HEK293 (cell line): ENCODE data around the gene FSTL5.

ENCODE experiments used
- CTCF ChIA-PET: fragments of 350-600 bp; formaldehyde crosslinking; extraction: SDS; loops from one replicate; lab custom pipeline; 2021; ENCODE audit warnings: antibody characterized with exemption; lab: Yijun Ruan, JAX
- POLR2A ChIA-PET: fragments of 300-600 bp; formaldehyde crosslinking; extraction: SDS; loops from one replicate; lab custom pipeline; 2020; ENCODE audit warnings: antibody characterized with exemption, inconsistent platforms; lab: Yijun Ruan, JAX
- H3K27ac ChIP-seq: fragments of 200-500 bp; sonication (Bioruptor generic); 2 replicates; pipeline ENCODE4 v1.5.1; 2014; ENCODE audit warnings: low read depth, low read length, control low read depth, inconsistent platforms; ENCODE audit errors: extremely low read depth
- H3K36me3 ChIP-seq, 2 experiments: fragments of 200-500 bp in 1 of 2; sonication (Bioruptor generic) in 1 of 2; 1 replicate in 1 of 2; 2 replicates in 1 of 2; pipeline ENCODE4 v1.5.1; 2014 to 2017; ENCODE audit warnings: inconsistent platforms in 2 of 2, low read length in 2 of 2; ENCODE audit not compliant: control insufficient read depth in 2 of 2, insufficient read depth in 1 of 2
- H3K4me1 ChIP-seq: fragments of 200-500 bp; sonication (Bioruptor generic); 2 replicates; pipeline ENCODE4 v1.5.1; 2014; ENCODE audit warnings: mild to moderate bottlenecking, low read length, inconsistent platforms; ENCODE audit not compliant: control insufficient read depth, insufficient read depth
- H3K4me3 ChIP-seq: 2 replicates; pipeline ENCODE4 v1.5.1; 2011; ENCODE audit warnings: low read depth, mild to moderate bottlenecking, control low read depth, low read length, moderate library complexity
- H3K9me3 ChIP-seq: fragments of 200-500 bp; sonication (Bioruptor generic); 2 replicates; pipeline ENCODE4 v1.5.1; 2014; ENCODE audit warnings: low read depth, low read length, inconsistent platforms; ENCODE audit not compliant: control insufficient read depth, insufficient read depth
- EGR2 ChIP-seq: fragments of 450-650 bp; formaldehyde crosslinking; IDR thresholded peaks from 2 replicates; pipeline ENCODE4 v1.5.1; 2016; ENCODE audit warnings: low read depth, missing biosample characterization, missing genetic modification characterization
- HOXD13 ChIP-seq: sonication (generic); formaldehyde crosslinking; IDR thresholded peaks from 2 replicates; pipeline ENCODE4 v1.8.0; 2022; ENCODE audit warnings: missing genetic modification reagents, borderline replicate concordance
- OSR2 ChIP-seq: fragments of 450-650 bp; formaldehyde crosslinking; IDR thresholded peaks from 2 replicates; pipeline ENCODE4 v1.5.1; 2016; ENCODE audit warnings: missing biosample characterization, missing genetic modification characterization
- ZBTB21 ChIP-seq: fragments of 450-650 bp; formaldehyde crosslinking; IDR thresholded peaks from 2 replicates; pipeline ENCODE4 v1.5.1; 2017; ENCODE audit warnings: missing biosample characterization, missing genetic modification characterization
- ZNF146 ChIP-seq: fragments of 450-650 bp; formaldehyde crosslinking; IDR thresholded peaks from 2 replicates; pipeline ENCODE4 v1.5.1; 2016; ENCODE audit warnings: missing biosample characterization, missing genetic modification characterization
- ZNF174 ChIP-seq: fragments of 450-650 bp; formaldehyde crosslinking; IDR thresholded peaks from 2 replicates; pipeline ENCODE4 v1.5.0; 2017; ENCODE audit warnings: missing biosample characterization, mild to moderate bottlenecking, missing genetic modification characterization
- ZNF37A ChIP-seq: fragments of 450-650 bp; IDR thresholded peaks from 2 replicates; pipeline ENCODE4 v1.5.1; 2018; ENCODE audit warnings: missing biosample characterization, missing genetic modification characterization
- ZNF433 ChIP-seq: fragments of 450-650 bp; formaldehyde crosslinking; IDR thresholded peaks from 2 replicates; pipeline ENCODE4 v1.5.1; 2016; ENCODE audit warnings: missing biosample characterization, missing genetic modification characterization, low read depth
- ZNF530 ChIP-seq: fragments of 450-650 bp; formaldehyde crosslinking; IDR thresholded peaks from 2 replicates; pipeline ENCODE4 v1.5.1; 2016; ENCODE audit warnings: low read depth, missing biosample characterization, missing genetic modification characterization
- ZNF585B ChIP-seq: fragments of 450-650 bp; formaldehyde crosslinking; IDR thresholded peaks from 2 replicates; pipeline ENCODE4 v1.5.1; 2016; ENCODE audit warnings: missing biosample characterization, missing genetic modification characterization
- ZNF791 ChIP-seq: fragments of 450-650 bp; formaldehyde crosslinking; IDR thresholded peaks from 2 replicates; pipeline ENCODE4 v1.5.1; 2016; ENCODE audit warnings: missing biosample characterization, missing genetic modification characterization
- ZNF837 ChIP-seq: fragments of 450-650 bp; formaldehyde crosslinking; IDR thresholded peaks from 2 replicates; pipeline ENCODE4 v1.5.1; 2016; ENCODE audit warnings: missing biosample characterization, missing genetic modification characterization
- ZSCAN30 ChIP-seq: fragments of 450-650 bp; IDR thresholded peaks from 2 replicates; pipeline ENCODE4 v1.5.1; 2018; ENCODE audit warnings: missing biosample characterization, mild to moderate bottlenecking, missing genetic modification characterization, moderate library complexity
- TF ChIP-seq, protein P1 (sequence below): fragments of 450-650 bp; formaldehyde crosslinking; IDR thresholded peaks from 2 replicates; pipeline ENCODE4 v1.5.1; 2016; ENCODE audit warnings: missing biosample characterization, missing genetic modification characterization
- TF ChIP-seq, protein P2 (sequence below): fragments of 450-650 bp; formaldehyde crosslinking; IDR thresholded peaks from 2 replicates; pipeline ENCODE4 v1.5.1; 2017; ENCODE audit warnings: missing biosample characterization, missing genetic modification characterization
- TF ChIP-seq, protein P3 (sequence below): fragments of 450-650 bp; formaldehyde crosslinking; IDR thresholded peaks from 2 replicates; pipeline ENCODE4 v1.5.1; 2017; ENCODE audit warnings: missing biosample characterization, missing genetic modification characterization
- TF ChIP-seq, protein P4 (sequence below): fragments of 450-650 bp; formaldehyde crosslinking; IDR thresholded peaks from 2 replicates; pipeline ENCODE4 v1.5.1; 2016; ENCODE audit warnings: missing biosample characterization, missing genetic modification characterization, low read depth
- TF ChIP-seq, protein P5 (sequence below): fragments of 450-650 bp; IDR thresholded peaks from 2 replicates; pipeline ENCODE4 v1.5.1; 2018; ENCODE audit warnings: missing biosample characterization, missing genetic modification characterization
- TF ChIP-seq, protein P6 (sequence below): fragments of 450-650 bp; formaldehyde crosslinking; IDR thresholded peaks from 2 replicates; pipeline ENCODE4 v1.5.1; 2016; ENCODE audit warnings: missing biosample characterization, missing genetic modification characterization
- TF ChIP-seq, protein P7 (sequence below): fragments of 450-650 bp; formaldehyde crosslinking; IDR thresholded peaks from 2 replicates; pipeline ENCODE4 v1.5.1; 2016; ENCODE audit warnings: missing biosample characterization, missing genetic modification characterization
- TF ChIP-seq, protein P8 (sequence below): fragments of 450-650 bp; IDR thresholded peaks from 2 replicates; pipeline ENCODE4 v1.5.1; 2018; ENCODE audit warnings: missing biosample characterization, mild to moderate bottlenecking, missing genetic modification characterization

FSTL5 gene

DNA sequence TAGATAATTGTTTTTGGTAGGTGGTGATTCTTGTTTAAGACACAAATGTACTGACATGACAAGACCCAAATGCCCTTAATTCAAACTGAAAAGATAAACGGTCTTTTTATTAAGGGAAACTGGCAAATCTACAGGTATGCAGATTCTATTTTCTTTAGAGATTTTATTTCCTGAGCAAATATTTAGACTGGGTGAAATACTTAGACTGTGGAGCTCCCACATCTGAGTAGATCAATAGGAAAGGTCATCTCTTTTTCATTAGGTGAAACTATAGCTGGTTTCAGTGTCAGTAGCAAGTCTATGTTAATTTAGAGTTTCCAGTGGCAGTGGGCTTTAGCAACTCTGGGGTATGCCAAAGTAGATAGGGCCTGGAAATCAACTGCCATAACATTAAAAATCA is 446.7 kb downstream of the FSTL5 start (continued):
- TF ChIP-seq, protein P1, sequence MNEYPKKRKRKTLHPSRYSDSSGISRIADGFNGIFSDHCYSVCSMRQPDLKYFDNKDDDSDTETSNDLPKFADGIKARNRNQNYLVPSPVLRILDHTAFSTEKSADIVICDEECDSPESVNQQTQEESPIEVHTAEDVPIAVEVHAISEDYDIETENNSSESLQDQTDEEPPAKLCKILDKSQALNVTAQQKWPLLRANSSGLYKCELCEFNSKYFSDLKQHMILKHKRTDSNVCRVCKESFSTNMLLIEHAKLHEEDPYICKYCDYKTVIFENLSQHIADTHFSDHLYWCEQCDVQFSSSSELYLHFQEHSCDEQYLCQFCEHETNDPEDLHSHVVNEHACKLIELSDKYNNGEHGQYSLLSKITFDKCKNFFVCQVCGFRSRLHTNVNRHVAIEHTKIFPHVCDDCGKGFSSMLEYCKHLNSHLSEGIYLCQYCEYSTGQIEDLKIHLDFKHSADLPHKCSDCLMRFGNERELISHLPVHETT (tag by site-specific recombination) = no peak

DNA sequence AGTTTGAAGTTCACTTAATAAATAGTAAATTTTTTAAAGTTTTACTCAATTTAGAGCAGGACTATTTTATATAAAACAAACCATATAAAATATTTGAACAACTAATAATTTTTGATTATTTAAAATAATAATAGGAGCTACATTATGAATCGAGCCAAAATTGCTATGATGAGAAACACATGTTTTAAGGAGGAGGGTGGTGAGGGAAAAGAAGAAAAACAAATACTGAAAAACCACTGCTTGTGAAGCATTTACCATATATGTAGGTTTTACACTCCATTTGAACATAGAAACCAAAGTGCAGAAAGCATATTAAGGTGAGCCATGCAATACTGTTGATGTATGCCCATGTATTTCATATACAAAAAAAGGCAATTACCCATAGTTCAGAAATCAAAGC is 448.9 kb downstream of the FSTL5 start:
- Histone ChIP-seq H3K9me3 (no peaks in the 10 kb centered on the region), H3K27ac (no peak overlapping the region), H3K4me1 (no peaks in the 10 kb centered on the region), H3K4me3 (no peak overlapping the region), H3K36me3 (no peaks in the 10 kb centered on the region)
- POLR2A ChIA-PET = no interaction called here
- CTCF ChIA-PET = no interaction called here
- TF ChIP-seq HOXD13 (no peak), OSR2 (tag by site-specific recombination) (no peak), ZNF174 (tag by site-specific recombination) (no peak), ZBTB21 (no peak), ZNF837 (tag by site-specific recombination) (no peak), ZNF791 (no peak), ZSCAN30 (tag by site-specific recombination) (no peak), ZNF433 (tag by site-specific recombination) (no peak), ZNF146 (tag by site-specific recombination) (no peak), EGR2 (no peak), ZNF37A (tag by site-specific recombination) (no peak), ZNF585B (tag by site-specific recombination) (no peak), ZNF530 (tag by site-specific recombination) (no peak)
- TF ChIP-seq, protein P2, sequence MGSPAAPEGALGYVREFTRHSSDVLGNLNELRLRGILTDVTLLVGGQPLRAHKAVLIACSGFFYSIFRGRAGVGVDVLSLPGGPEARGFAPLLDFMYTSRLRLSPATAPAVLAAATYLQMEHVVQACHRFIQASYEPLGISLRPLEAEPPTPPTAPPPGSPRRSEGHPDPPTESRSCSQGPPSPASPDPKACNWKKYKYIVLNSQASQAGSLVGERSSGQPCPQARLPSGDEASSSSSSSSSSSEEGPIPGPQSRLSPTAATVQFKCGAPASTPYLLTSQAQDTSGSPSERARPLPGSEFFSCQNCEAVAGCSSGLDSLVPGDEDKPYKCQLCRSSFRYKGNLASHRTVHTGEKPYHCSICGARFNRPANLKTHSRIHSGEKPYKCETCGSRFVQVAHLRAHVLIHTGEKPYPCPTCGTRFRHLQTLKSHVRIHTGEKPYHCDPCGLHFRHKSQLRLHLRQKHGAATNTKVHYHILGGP = no peak
- TF ChIP-seq, protein P3, sequence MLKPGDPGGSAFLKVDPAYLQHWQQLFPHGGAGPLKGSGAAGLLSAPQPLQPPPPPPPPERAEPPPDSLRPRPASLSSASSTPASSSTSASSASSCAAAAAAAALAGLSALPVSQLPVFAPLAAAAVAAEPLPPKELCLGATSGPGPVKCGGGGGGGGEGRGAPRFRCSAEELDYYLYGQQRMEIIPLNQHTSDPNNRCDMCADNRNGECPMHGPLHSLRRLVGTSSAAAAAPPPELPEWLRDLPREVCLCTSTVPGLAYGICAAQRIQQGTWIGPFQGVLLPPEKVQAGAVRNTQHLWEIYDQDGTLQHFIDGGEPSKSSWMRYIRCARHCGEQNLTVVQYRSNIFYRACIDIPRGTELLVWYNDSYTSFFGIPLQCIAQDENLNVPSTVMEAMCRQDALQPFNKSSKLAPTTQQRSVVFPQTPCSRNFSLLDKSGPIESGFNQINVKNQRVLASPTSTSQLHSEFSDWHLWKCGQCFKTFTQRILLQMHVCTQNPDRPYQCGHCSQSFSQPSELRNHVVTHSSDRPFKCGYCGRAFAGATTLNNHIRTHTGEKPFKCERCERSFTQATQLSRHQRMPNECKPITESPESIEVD = no peak
- TF ChIP-seq, protein P4, sequence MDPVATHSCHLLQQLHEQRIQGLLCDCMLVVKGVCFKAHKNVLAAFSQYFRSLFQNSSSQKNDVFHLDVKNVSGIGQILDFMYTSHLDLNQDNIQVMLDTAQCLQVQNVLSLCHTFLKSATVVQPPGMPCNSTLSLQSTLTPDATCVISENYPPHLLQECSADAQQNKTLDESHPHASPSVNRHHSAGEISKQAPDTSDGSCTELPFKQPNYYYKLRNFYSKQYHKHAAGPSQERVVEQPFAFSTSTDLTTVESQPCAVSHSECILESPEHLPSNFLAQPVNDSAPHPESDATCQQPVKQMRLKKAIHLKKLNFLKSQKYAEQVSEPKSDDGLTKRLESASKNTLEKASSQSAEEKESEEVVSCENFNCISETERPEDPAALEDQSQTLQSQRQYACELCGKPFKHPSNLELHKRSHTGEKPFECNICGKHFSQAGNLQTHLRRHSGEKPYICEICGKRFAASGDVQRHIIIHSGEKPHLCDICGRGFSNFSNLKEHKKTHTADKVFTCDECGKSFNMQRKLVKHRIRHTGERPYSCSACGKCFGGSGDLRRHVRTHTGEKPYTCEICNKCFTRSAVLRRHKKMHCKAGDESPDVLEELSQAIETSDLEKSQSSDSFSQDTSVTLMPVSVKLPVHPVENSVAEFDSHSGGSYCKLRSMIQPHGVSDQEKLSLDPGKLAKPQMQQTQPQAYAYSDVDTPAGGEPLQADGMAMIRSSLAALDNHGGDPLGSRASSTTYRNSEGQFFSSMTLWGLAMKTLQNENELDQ (tag by site-specific recombination) = no peak
- TF ChIP-seq, protein P5, sequence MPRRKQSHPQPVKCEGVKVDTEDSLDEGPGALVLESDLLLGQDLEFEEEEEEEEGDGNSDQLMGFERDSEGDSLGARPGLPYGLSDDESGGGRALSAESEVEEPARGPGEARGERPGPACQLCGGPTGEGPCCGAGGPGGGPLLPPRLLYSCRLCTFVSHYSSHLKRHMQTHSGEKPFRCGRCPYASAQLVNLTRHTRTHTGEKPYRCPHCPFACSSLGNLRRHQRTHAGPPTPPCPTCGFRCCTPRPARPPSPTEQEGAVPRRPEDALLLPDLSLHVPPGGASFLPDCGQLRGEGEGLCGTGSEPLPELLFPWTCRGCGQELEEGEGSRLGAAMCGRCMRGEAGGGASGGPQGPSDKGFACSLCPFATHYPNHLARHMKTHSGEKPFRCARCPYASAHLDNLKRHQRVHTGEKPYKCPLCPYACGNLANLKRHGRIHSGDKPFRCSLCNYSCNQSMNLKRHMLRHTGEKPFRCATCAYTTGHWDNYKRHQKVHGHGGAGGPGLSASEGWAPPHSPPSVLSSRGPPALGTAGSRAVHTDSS (tag by site-specific recombination) = no peak
- TF ChIP-seq, protein P6, sequence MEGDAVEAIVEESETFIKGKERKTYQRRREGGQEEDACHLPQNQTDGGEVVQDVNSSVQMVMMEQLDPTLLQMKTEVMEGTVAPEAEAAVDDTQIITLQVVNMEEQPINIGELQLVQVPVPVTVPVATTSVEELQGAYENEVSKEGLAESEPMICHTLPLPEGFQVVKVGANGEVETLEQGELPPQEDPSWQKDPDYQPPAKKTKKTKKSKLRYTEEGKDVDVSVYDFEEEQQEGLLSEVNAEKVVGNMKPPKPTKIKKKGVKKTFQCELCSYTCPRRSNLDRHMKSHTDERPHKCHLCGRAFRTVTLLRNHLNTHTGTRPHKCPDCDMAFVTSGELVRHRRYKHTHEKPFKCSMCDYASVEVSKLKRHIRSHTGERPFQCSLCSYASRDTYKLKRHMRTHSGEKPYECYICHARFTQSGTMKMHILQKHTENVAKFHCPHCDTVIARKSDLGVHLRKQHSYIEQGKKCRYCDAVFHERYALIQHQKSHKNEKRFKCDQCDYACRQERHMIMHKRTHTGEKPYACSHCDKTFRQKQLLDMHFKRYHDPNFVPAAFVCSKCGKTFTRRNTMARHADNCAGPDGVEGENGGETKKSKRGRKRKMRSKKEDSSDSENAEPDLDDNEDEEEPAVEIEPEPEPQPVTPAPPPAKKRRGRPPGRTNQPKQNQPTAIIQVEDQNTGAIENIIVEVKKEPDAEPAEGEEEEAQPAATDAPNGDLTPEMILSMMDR = no peak
- TF ChIP-seq, protein P7, sequence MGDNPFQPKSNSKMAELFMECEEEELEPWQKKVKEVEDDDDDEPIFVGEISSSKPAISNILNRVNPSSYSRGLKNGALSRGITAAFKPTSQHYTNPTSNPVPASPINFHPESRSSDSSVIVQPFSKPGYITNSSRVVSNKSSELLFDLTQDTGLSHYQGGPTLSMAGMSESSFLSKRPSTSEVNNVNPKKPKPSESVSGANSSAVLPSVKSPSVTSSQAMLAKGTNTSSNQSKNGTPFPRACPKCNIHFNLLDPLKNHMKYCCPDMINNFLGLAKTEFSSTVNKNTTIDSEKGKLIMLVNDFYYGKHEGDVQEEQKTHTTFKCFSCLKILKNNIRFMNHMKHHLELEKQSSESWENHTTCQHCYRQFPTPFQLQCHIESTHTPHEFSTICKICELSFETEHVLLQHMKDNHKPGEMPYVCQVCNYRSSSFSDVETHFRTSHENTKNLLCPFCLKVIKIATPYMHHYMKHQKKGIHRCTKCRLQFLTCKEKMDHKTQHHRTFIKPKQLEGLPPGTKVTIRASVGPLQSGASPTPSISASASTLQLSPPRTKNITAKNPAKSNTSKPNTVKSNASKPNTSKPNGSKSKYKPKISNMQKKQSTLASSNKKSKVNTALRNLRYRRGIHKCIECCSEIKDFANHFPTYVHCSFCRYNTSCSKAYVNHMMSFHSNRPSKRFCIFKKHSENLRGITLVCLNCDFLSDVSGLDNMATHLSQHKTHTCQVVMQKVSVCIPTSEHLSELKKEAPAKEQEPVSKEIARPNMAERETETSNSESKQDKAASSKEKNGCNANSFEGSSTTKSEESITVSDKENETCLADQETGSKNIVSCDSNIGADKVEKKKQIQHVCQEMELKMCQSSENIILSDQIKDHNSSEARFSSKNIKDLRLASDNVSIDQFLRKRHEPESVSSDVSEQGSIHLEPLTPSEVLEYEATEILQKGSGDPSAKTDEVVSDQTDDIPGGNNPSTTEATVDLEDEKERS (tag by site-specific recombination) = no peak
- TF ChIP-seq, protein P8, sequence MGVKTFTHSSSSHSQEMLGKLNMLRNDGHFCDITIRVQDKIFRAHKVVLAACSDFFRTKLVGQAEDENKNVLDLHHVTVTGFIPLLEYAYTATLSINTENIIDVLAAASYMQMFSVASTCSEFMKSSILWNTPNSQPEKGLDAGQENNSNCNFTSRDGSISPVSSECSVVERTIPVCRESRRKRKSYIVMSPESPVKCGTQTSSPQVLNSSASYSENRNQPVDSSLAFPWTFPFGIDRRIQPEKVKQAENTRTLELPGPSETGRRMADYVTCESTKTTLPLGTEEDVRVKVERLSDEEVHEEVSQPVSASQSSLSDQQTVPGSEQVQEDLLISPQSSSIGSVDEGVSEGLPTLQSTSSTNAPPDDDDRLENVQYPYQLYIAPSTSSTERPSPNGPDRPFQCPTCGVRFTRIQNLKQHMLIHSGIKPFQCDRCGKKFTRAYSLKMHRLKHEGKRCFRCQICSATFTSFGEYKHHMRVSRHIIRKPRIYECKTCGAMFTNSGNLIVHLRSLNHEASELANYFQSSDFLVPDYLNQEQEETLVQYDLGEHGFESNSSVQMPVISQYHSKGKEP = no peak
